Mesothelial cell of epicardium (in vitro differentiated cells): ENCODE data around the gene STX11. TPM values are rescaled to one million over a fixed set of nuclear protein-coding genes. Genes with fewer than 3 reads are reported as not detected.

Source experiments
- DNase-seq, 2 experiments: peaks; one replicate each; pipeline ENCODE4 v3.0.0; 2021; ENCODE audit warnings: low spot score in 2 of 2; ENCODE audit not compliant: unreplicated experiment in 2 of 2
- H3K27ac Mint-ChIP-seq: 2 replicates; pipeline ENCODE4 v1.8.0; 2021; ENCODE audit warnings: mixed read lengths
- H3K27me3 Mint-ChIP-seq: 2 replicates; pipeline ENCODE4 v1.8.0; 2021; ENCODE audit warnings: low read depth, mixed read lengths
- H3K36me3 Mint-ChIP-seq: 2 replicates; pipeline ENCODE4 v1.8.0; 2021; ENCODE audit warnings: mixed read lengths
- H3K4me1 Mint-ChIP-seq: 2 replicates; pipeline ENCODE4 v1.8.0; 2021; ENCODE audit warnings: mixed read lengths
- H3K4me3 Mint-ChIP-seq: 2 replicates; pipeline ENCODE4 v1.8.0; 2021; ENCODE audit warnings: mild to moderate bottlenecking, moderate library complexity, mixed read lengths
- H3K9me3 Mint-ChIP-seq: 2 replicates; pipeline ENCODE4 v1.8.0; 2021; ENCODE audit warnings: mixed read lengths
- CTCF ChIP-seq: fragments of 200-600 bp; sonication (generic); IDR thresholded peaks from one replicate; pipeline ENCODE4 v1.5.0; 2021; ENCODE audit warnings: antibody characterized with exemption; ENCODE audit not compliant: unreplicated experiment
- total RNA-seq: library from RNA; stranded (reverse); gene quantifications from 3 replicates; pipeline ENCODE4 v1.2.1, GENCODE V29; 2021

STX11 gene
- total RNA-seq, 1 donor from 2014 or later, result 4.5 TPM

DNA sequence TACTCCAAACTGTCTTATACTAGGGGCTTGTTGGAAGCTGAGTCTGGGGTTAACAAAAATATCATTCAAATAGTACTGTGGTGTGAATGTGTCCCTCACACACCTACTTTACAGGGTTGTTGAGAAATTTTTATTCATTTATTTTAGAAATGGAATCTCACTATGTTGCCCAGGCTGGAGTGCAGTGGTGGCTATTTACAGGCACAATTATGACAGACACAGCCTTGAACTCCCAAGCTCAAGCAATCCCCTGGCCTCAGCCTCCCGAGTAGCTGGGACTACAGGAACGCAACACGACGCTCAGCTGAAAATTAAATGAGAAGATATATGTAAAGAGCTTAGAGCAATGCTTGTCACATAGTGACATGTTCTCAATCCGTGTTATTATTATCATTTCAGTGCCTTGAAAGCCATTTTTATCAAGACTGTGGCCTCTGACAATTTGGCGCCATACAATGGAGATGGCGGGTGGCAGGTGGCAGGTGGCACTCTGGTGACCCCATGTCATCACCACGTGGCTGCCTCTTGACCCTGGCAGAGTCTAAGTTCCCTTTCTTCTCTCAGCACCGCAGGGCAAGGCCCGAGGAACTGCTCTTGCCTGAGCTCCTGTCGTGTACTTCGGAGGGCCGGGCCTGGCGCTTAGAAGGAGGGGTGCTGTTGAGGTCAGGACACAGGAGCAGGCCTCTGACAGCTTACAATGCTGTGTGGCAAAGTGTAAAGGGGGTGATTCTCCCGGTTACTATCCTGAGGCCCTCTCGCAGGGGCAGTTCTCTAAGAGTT, 64.5 kb downstream of the STX11 start:
- Mint-ChIP-seq H3K4me3 (peak overlapping the region; percentile 84), H3K27me3 (peaks cover 9% of the 10 kb centered on the region), H3K27ac (peak overlapping the region; percentile 94), H3K9me3 (peaks cover 14% of the 10 kb centered on the region), H3K4me1 (peaks cover 19% of the 10 kb centered on the region), H3K36me3 (no peaks in the 10 kb centered on the region)
- no peak for DNase-seq
- no peak for TF ChIP-seq CTCF

- no peak for TF ChIP-seq CTCF
- Mint-ChIP-seq H3K4me1 (peaks cover 19% of the 10 kb centered on the region), H3K9me3 (peaks cover 14% of the 10 kb centered on the region), H3K27me3 (peaks cover 4% of the 10 kb centered on the region), H3K27ac (peak overlapping the region; percentile 94), H3K36me3 (no peaks in the 10 kb centered on the region), H3K4me3 (peak overlapping the region; percentile 84)
- no peak for DNase-seq
Measured at GRCh38 chr6:144215402-144215931, 65.2 kb downstream of the STX11 start.

DNA sequence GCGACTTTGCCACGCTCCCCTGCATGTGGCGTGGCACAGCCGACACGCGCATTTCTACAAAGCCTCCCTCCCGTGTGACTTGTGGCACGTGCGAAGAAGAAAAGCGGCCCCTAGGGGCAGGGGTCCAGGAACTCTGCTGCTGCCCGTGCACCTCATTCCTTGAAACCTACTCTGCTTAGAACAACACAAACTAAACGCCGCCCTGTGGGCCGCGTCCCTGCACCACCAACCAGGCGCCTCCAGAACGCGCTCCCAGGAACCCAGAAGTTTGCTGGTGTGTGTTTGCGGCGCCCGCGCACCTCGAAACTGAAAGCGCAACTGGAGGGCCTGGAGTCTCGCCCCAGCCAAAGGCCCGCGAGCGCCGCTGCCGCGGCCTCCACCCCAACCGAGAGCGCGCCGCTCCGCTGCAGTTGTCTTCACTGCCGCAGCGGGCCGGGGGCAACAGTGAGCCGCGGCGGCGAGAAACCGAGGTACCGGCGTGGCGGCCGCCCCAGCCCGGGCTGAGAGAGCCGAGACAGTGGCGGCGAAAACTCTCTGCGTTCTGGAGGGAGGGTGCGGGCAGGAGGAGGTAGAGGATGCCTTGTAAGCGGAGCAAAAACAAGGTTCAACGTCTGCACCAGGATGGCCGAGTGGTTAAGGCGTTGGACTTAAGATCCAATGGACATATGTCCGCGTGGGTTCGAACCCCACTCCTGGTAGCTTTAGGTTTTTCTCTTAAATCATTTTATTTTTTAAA, 65.8 kb downstream of the STX11 start:
- H3K27ac Mint-ChIP-seq, result peak overlapping the region; percentile 94

DNA sequence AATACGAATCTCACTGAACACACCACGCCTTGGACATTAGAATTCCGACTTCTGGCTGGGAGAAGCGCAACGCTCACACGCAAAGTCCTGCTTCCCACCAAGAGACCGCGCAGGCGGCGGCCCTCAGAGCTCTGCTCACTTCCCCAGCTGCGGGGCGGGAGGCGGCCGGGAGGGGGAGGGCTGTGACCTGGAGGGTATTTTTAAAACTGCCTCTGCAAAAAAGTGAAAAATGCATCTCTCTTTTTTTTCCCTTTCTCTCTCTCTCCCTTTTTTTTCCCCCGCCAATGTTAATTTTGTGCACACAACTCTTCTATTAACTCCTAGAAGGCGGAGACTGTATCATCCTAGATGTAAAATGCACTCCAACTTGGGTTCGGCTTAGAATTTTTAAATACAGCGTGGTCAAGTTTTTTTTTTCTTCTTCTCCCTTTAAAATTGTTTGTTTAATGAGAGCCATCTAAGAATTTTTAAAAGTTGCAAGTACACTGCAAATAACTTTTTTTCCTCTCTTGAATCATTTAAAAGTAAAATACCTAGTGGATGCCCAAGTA, 66.4 kb downstream of the STX11 start:
- Mint-ChIP-seq H3K4me1 (peaks cover 19% of the 10 kb centered on the region), H3K27ac (peak overlapping the region; percentile 94), H3K9me3 (peaks cover 14% of the 10 kb centered on the region), H3K36me3 (no peaks in the 10 kb centered on the region), H3K4me3 (peak overlapping the region; percentile 84), H3K27me3 (peaks cover 2% of the 10 kb centered on the region)
- no peak for DNase-seq
- TF ChIP-seq CTCF, result no peak

More for the DNA sequence above, 65.8 kb downstream of the STX11 start:
- DNase-seq, result peak; percentile 90 to 99
- Mint-ChIP-seq H3K4me3 (peak overlapping the region; percentile 84), H3K9me3 (peaks cover 14% of the 10 kb centered on the region), H3K36me3 (no peaks in the 10 kb centered on the region), H3K27me3 (peaks cover 2% of the 10 kb centered on the region), H3K4me1 (peaks cover 19% of the 10 kb centered on the region)
- TF ChIP-seq CTCF, result peak; percentile 87

DNA sequence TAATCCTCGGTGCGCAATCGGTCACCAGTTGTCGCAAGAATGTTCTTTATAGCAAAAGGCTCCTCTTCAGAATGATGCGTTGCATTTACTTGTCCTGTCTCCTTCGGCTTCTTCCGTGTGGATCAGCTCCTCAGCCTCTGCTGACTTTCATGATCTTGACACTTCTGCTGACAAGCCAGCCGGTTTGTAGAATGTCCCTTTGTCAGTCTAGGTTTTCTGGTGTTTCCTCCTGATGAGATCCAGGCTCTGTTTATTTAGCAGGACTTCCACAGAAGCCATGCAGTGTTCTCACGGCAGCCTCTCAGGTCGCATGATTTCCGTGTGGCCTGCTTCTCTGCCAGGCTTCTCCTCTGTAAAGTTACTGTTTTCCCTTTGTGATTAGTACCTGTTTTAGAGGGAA, 66.9 kb downstream of the STX11 start:
- H3K4me1 Mint-ChIP-seq, result peaks cover 19% of the 10 kb centered on the region
- H3K9me3 Mint-ChIP-seq, result peaks cover 14% of the 10 kb centered on the region
- TF ChIP-seq CTCF, result no peak
- peaks cover 2% of the 10 kb centered on the region for H3K27me3 Mint-ChIP-seq
- H3K4me3 Mint-ChIP-seq, result peak overlapping the region; percentile 84
- no peaks in the 10 kb centered on the region for H3K36me3 Mint-ChIP-seq
- DNase-seq, result no peak
- H3K27ac Mint-ChIP-seq, result peak overlapping the region; percentile 94
